H9 (cell line): ENCODE measurements around the gene MBD2. TPM values are rescaled to one million over a fixed set of nuclear protein-coding genes. Genes with fewer than 3 reads are reported as not detected.

ENCODE experiments used
- DNase-seq: peaks from one replicate; pipeline ENCODE4 v3.0.0-alpha.2; 2017
- H2AFZ ChIP-seq: one replicate; pipeline ENCODE4 v1.6.1; 2013; ENCODE audit warnings: mild to moderate bottlenecking, low read length, control low read depth, moderate library complexity
- H2AK5ac ChIP-seq: 2 replicates; pipeline ENCODE4 v1.6.1; 2013; ENCODE audit warnings: low read length, control low read depth, mixed read lengths; ENCODE audit not compliant: insufficient read length
- H2BK120ac ChIP-seq: one replicate; pipeline ENCODE4 v1.6.1; 2013; ENCODE audit warnings: low read depth, mild to moderate bottlenecking, low read length, control low read depth, inconsistent platforms; ENCODE audit not compliant: poor library complexity, severe bottlenecking
- H2BK12ac ChIP-seq: 2 replicates; pipeline ENCODE4 v1.6.1; 2013; ENCODE audit warnings: low read length, control low read depth, mixed read lengths, low read depth; ENCODE audit not compliant: insufficient read length
- H2BK15ac ChIP-seq: 2 replicates; pipeline ENCODE4 v1.6.1; 2013; ENCODE audit warnings: low read depth, low read length, control low read depth
- H2BK20ac ChIP-seq: one replicate; pipeline ENCODE4 v1.6.1; 2013; ENCODE audit warnings: low read depth, mild to moderate bottlenecking, low read length, control low read depth, inconsistent platforms; ENCODE audit not compliant: poor library complexity, severe bottlenecking
- H2BK5ac ChIP-seq: 2 replicates; pipeline ENCODE4 v1.6.1; 2013; ENCODE audit warnings: low read length, control low read depth, mixed read lengths; ENCODE audit not compliant: insufficient read length
- H3K14ac ChIP-seq: 2 replicates; pipeline ENCODE4 v1.6.1; 2013; ENCODE audit warnings: low read length, control low read depth; ENCODE audit not compliant: insufficient read depth
- H3K18ac ChIP-seq: 2 replicates; pipeline ENCODE4 v1.6.1; 2013; ENCODE audit warnings: low read depth, mild to moderate bottlenecking, mixed read lengths, low read length, control low read depth; ENCODE audit not compliant: insufficient read length
- H3K23ac ChIP-seq: 2 replicates; pipeline ENCODE4 v1.6.1; 2013; ENCODE audit warnings: low read length, control low read depth, mixed read lengths, low read depth; ENCODE audit not compliant: insufficient read length
- H3K23me2 ChIP-seq: 2 replicates; pipeline ENCODE4 v1.6.1; 2013; ENCODE audit warnings: low read depth, mild to moderate bottlenecking, mixed read lengths, low read length, control low read depth; ENCODE audit not compliant: insufficient read length, poor library complexity, severe bottlenecking
- H3K27ac ChIP-seq: 2 replicates; pipeline ENCODE4 v1.5.1; 2013; ENCODE audit warnings: low read length, control low read depth, mixed read lengths, low read depth; ENCODE audit not compliant: insufficient read length
- H3K27me3 ChIP-seq: 2 replicates; pipeline ENCODE4 v1.6.1; 2013; ENCODE audit warnings: low read length, control low read depth, inconsistent platforms; ENCODE audit not compliant: insufficient read depth
- H3K4ac ChIP-seq: 2 replicates; pipeline ENCODE4 v1.6.1; 2013; ENCODE audit warnings: low read depth, mild to moderate bottlenecking, control low read depth, inconsistent platforms, low read length, moderate library complexity
- H3K4me1 ChIP-seq: 2 replicates; pipeline ENCODE4 v1.6.1; 2013; ENCODE audit warnings: low read length, control low read depth, inconsistent platforms; ENCODE audit not compliant: insufficient read depth
- H3K4me2 ChIP-seq: 2 replicates; pipeline ENCODE4 v1.6.1; 2013; ENCODE audit warnings: low read length, control low read depth, mixed read lengths; ENCODE audit not compliant: insufficient read length, insufficient read depth
- H3K56ac ChIP-seq: 2 replicates; pipeline ENCODE4 v1.6.1; 2013; ENCODE audit warnings: low read depth, mild to moderate bottlenecking, mixed read lengths, low read length, control low read depth; ENCODE audit not compliant: insufficient read length
- H3K79me1 ChIP-seq: 2 replicates; pipeline ENCODE4 v1.6.1; 2013; ENCODE audit warnings: low read depth, mild to moderate bottlenecking, moderate library complexity, low read length, control low read depth, inconsistent platforms; ENCODE audit not compliant: insufficient read depth, poor library complexity, severe bottlenecking
- H3K79me2 ChIP-seq: 2 replicates; pipeline ENCODE4 v1.6.1; 2013; ENCODE audit warnings: low read length, control low read depth, inconsistent platforms; ENCODE audit not compliant: insufficient read depth
- H3K9ac ChIP-seq: 2 replicates; pipeline ENCODE4 v1.6.1; 2013; ENCODE audit warnings: low read length, control low read depth, mixed read lengths; ENCODE audit not compliant: insufficient read length; ENCODE audit errors: extremely low read depth
- H3K9me3 ChIP-seq: one replicate; pipeline ENCODE4 v1.6.1; 2013; ENCODE audit warnings: low read depth, low read length, inconsistent platforms; ENCODE audit not compliant: control insufficient read depth
- H3T11ph ChIP-seq: one replicate; pipeline ENCODE4 v1.6.1; 2013; ENCODE audit warnings: mild to moderate bottlenecking, low read length, control low read depth, inconsistent platforms
- H4K20me1 ChIP-seq: one replicate; pipeline ENCODE4 v1.6.1; 2013; ENCODE audit not compliant: control insufficient read depth, insufficient read length, insufficient read depth
- H4K5ac ChIP-seq: 2 replicates; pipeline ENCODE4 v1.6.1; 2013; ENCODE audit warnings: low read depth, mild to moderate bottlenecking, mixed read lengths, low read length, control low read depth; ENCODE audit not compliant: insufficient read length
- H4K8ac ChIP-seq: replicated peaks from 2 replicates; pipeline ENCODE4 v1.6.1; 2013; ENCODE audit warnings: low read length, control low read depth, mixed read lengths, low read depth; ENCODE audit not compliant: insufficient read length
- H4K91ac ChIP-seq: 2 replicates; pipeline ENCODE4 v1.6.1; 2013; ENCODE audit warnings: low read depth, mild to moderate bottlenecking, moderate library complexity, mixed read lengths, low read length, control low read depth; ENCODE audit not compliant: insufficient read length
- H3K27ac Mint-ChIP-seq, 3 experiments: 2 replicates in 2 of 3; 3 replicates in 1 of 3; pipeline ENCODE4 v1.8.0; 2020 to 2021; ENCODE audit warnings: mixed read lengths in 3 of 3, mild to moderate bottlenecking in 1 of 3, moderate library complexity in 1 of 3
- H3K27me3 Mint-ChIP-seq: 2 replicates; pipeline ENCODE4 v1.8.0; 2021; ENCODE audit warnings: low read depth, mild to moderate bottlenecking, moderate library complexity, mixed read lengths
- H3K36me3 Mint-ChIP-seq, 3 experiments: 2 replicates in 2 of 3; 3 replicates in 1 of 3; pipeline ENCODE4 v1.8.0; 2020 to 2021; ENCODE audit warnings: low read depth in 3 of 3, mixed read lengths in 3 of 3; ENCODE audit not compliant: insufficient read depth in 1 of 3
- H3K4me1 Mint-ChIP-seq, 2 experiments: 2 replicates each; pipeline ENCODE4 v1.8.0; 2020; ENCODE audit warnings: mixed read lengths in 2 of 2
- H3K4me3 Mint-ChIP-seq, 2 experiments: 2 replicates in 1 of 2; 3 replicates in 1 of 2; pipeline ENCODE4 v1.8.0; 2020 to 2021; ENCODE audit warnings: mild to moderate bottlenecking in 2 of 2, mixed read lengths in 2 of 2, moderate library complexity in 1 of 2
- H3K9me3 Mint-ChIP-seq, 2 experiments: 2 replicates in 1 of 2; 3 replicates in 1 of 2; pipeline ENCODE4 v1.8.0; 2020; ENCODE audit warnings: mild to moderate bottlenecking in 2 of 2, mixed read lengths in 2 of 2, moderate library complexity in 1 of 2
- CTCF ChIP-seq: fragments of 200-600 bp; sonication (generic); conservative IDR thresholded peaks from 3 replicates; pipeline ENCODE4 v1.8.0; 2021; ENCODE audit warnings: antibody characterized with exemption, mild to moderate bottlenecking
- total RNA-seq: library from RNA; stranded (reverse); gene quantifications from 2 replicates; pipeline ENCODE4 v1.2.1, GENCODE V29; 2021

The MBD2 gene
- total RNA-seq, 1 experiment from 2014 or later, result 34.0 TPM

DNA sequence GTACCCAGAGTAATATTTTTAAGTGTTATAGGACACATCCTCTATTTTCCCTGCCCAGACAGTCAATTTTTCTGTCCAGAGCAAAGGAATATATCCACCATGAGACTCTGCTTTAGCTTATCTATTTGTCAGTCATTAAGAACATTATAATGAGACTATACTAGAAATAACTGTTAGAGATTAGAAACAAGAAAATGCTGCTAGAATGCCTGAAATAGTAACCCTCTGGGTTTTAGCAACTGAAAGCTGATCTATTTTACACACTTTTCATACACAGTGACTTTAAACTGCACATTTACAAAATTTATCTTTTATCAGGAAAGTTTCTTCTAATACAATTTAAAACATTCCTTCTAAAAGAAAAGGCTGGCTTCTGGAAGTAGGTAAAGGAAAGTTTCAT, 39.6 kb downstream of the MBD2 start:
- H3K18ac ChIP-seq, result no peak overlapping the region
- no peak overlapping the region for H2BK12ac ChIP-seq
- no peaks in the 10 kb centered on the region for H3K9me3 ChIP-seq
- no peak for DNase-seq
- no peak overlapping the region for H3T11ph ChIP-seq
- H3K27ac Mint-ChIP-seq, result no peak overlapping the region
- no peak overlapping the region for H2BK5ac ChIP-seq
- no peak overlapping the region for H3K56ac ChIP-seq
- no peak overlapping the region for H3K14ac ChIP-seq
- H3K79me1 ChIP-seq, result no peaks in the 10 kb centered on the region
- no peak overlapping the region for H2BK15ac ChIP-seq
- H4K91ac ChIP-seq, result no peak overlapping the region
- no peaks in the 10 kb centered on the region for H3K27me3 ChIP-seq
- no peaks in the 10 kb centered on the region for H3K23me2 ChIP-seq
- H3K4me2 ChIP-seq, result no peak overlapping the region
- H4K8ac ChIP-seq, result no peak overlapping the region
- TF ChIP-seq CTCF, result no peak
- no peaks in the 10 kb centered on the region for H3K27me3 Mint-ChIP-seq
- H3K4me1 Mint-ChIP-seq, result peaks cover 5 to 8% of the 10 kb centered on the region in 2 experiments
- H3K36me3 Mint-ChIP-seq, result peaks cover 2 to 15% (median 2%) of the 10 kb centered on the region in 3 experiments
- H3K27ac ChIP-seq, result no peak overlapping the region
- no peak overlapping the region for H2AK5ac ChIP-seq
- H2BK120ac ChIP-seq, result no peak overlapping the region
- no peaks in the 10 kb centered on the region for H3K79me2 ChIP-seq
- H4K5ac ChIP-seq, result no peak overlapping the region
- no peak overlapping the region for H2BK20ac ChIP-seq
- H3K9me3 Mint-ChIP-seq, result peaks cover 5 to 11% of the 10 kb centered on the region in 2 experiments; a peak in 4 of 5 replicates
- H3K4me3 Mint-ChIP-seq, result no peak overlapping the region
- H4K20me1 ChIP-seq, result no peaks in the 10 kb centered on the region
- no peak overlapping the region for H3K23ac ChIP-seq
- H2AFZ ChIP-seq, result no peak overlapping the region
- no peak overlapping the region for H3K9ac ChIP-seq
- H3K4me1 ChIP-seq, result no peaks in the 10 kb centered on the region; the same call in 1 of the 2 replicates
- no peak overlapping the region for H3K4ac ChIP-seq
